HepG2 (cell line): ENCODE data around the gene AP1M2. TPM values are rescaled to one million over a fixed set of nuclear protein-coding genes. Genes with fewer than 3 reads are reported as not detected.
A peak's percentile ranks its signal among the peaks of the same experiment; 100 is the strongest.

Source experiments
- CEBPB ChIP-seq: IDR thresholded peaks from 2 replicates; pipeline ENCODE4 v1.6.1; 2011; ENCODE audit warnings: low read depth, low read length, improper control_type of control experiment, borderline replicate concordance
- FOXP4 ChIP-seq: sonication (generic); formaldehyde crosslinking; IDR thresholded peaks from 2 replicates; pipeline ENCODE4 v1.4.0; 2020; ENCODE audit warnings: missing genetic modification reagents
- KDM5B ChIP-seq: sonication (generic); formaldehyde crosslinking; IDR thresholded peaks from 2 replicates; pipeline ENCODE4 v1.4.0; 2020; ENCODE audit warnings: missing genetic modification reagents, mild to moderate bottlenecking, borderline replicate concordance
- MAFF ChIP-seq: IDR thresholded peaks from 2 replicates; pipeline ENCODE4 v1.6.1; 2011; ENCODE audit warnings: low read depth, low read length, improper control_type of control experiment
- MIER2 ChIP-seq: IDR thresholded peaks from 2 replicates; pipeline ENCODE4 v1.6.1; 2016; ENCODE audit warnings: missing biosample characterization, missing genetic modification reagents
- PBX3 ChIP-seq: sonication (generic); formaldehyde crosslinking; IDR thresholded peaks from 2 replicates; pipeline ENCODE4 v1.8.1; 2023; ENCODE audit warnings: missing genetic modification reagents, inconsistent platforms, borderline replicate concordance
- PHF8 ChIP-seq: sonication (generic); formaldehyde crosslinking; IDR thresholded peaks from 2 replicates; pipeline ENCODE4 v1.5.0; 2020; ENCODE audit warnings: missing genetic modification reagents
- POLR2AphosphoS5 ChIP-seq: IDR thresholded peaks from 2 replicates; pipeline ENCODE4 v1.6.1; 2012; ENCODE audit warnings: low read depth, low read length
- SAP130 ChIP-seq: IDR thresholded peaks from 2 replicates; pipeline ENCODE4 v1.6.1; 2016; ENCODE audit warnings: low read depth
- SNAPC5 ChIP-seq: sonication (generic); formaldehyde crosslinking; IDR thresholded peaks from 2 replicates; pipeline ENCODE4 v1.8.1; 2023; ENCODE audit warnings: mild to moderate bottlenecking, missing genetic modification reagents, borderline replicate concordance
- XRCC5 ChIP-seq: fragments of 200-400 bp; formaldehyde crosslinking; optimal IDR thresholded peaks from 2 replicates; pipeline ENCODE3; 2017; ENCODE audit warnings: mild to moderate bottlenecking, low read length
- ZBTB20 ChIP-seq: sonication (generic); formaldehyde crosslinking; IDR thresholded peaks from 2 replicates; pipeline ENCODE4 v1.8.1; 2023; ENCODE audit warnings: missing genetic modification reagents, low read depth, mild to moderate bottlenecking, borderline replicate concordance
- ZBTB34 ChIP-seq: sonication (generic); formaldehyde crosslinking; IDR thresholded peaks from 2 replicates; pipeline ENCODE4 v1.8.0; 2022; ENCODE audit warnings: mild to moderate bottlenecking, missing genetic modification reagents
- ZBTB7A ChIP-seq: sonication (generic); formaldehyde crosslinking; IDR thresholded peaks from 2 replicates; pipeline ENCODE4 v1.8.0; 2022; ENCODE audit warnings: mild to moderate bottlenecking, missing genetic modification reagents
- ZKSCAN8 ChIP-seq: IDR thresholded peaks from 2 replicates; pipeline ENCODE4 v1.6.1; 2016; ENCODE audit warnings: borderline replicate concordance, missing genetic modification reagents, missing compliant biosample characterization
- ZNF101 ChIP-seq: sonication (generic); formaldehyde crosslinking; IDR thresholded peaks from 2 replicates; pipeline ENCODE4 v1.4.0; 2020; ENCODE audit warnings: mild to moderate bottlenecking, low read depth, missing genetic modification reagents, borderline replicate concordance
- ZNF17 ChIP-seq: sonication (generic); formaldehyde crosslinking; IDR thresholded peaks from 2 replicates; pipeline ENCODE4 v1.5.0; 2020; ENCODE audit warnings: mild to moderate bottlenecking, missing genetic modification reagents
- ZNF253 ChIP-seq: sonication (generic); formaldehyde crosslinking; IDR thresholded peaks from 2 replicates; pipeline ENCODE4 v1.8.0; 2022; ENCODE audit warnings: mild to moderate bottlenecking, missing genetic modification reagents, borderline replicate concordance
- ZNF639 ChIP-seq: conservative IDR thresholded peaks from 2 replicates; pipeline ENCODE4 v1.6.1; 2018; ENCODE audit warnings: missing genetic modification reagents
- ZNF773 ChIP-seq: sonication (generic); formaldehyde crosslinking; IDR thresholded peaks from 2 replicates; pipeline ENCODE4 v1.4.0; 2020; ENCODE audit warnings: missing genetic modification reagents, borderline replicate concordance
- polyA plus RNA-seq, 8 experiments: library from polyadenylated mRNA; depleted of rRNA in 3 of 8; stranded (reverse) in 7 of 8; unstranded in 1 of 8; fragments of >200 nt; fragmentation: Illumina TruSeq in 4 of 8; extraction: Trizol in 4 of 8; gene quantifications; 2 replicates each; pipeline versions ENCODE4 v1.2.1 to v1.2.3, GENCODE V29; 2011 to 2016; ENCODE audit warnings: low read depth in 4 of 8, missing spikeins in 1 of 8, mixed read lengths in 1 of 8; ENCODE audit not compliant: insufficient read depth in 1 of 8
- total RNA-seq, 5 experiments: library from RNA; depleted of rRNA; stranded (reverse); fragments of >200 nt; fragmentation: Illumina TruSeq; extraction: Trizol; gene quantifications; 2 replicates each; pipeline ENCODE4 v1.2.3, GENCODE V29; 2016; ENCODE audit warnings: low read depth in 1 of 5

The AP1M2 gene
- total and polyA plus RNA-seq, 2 of the 13 experiments (the other 11 are each of a cell fraction or from before 2014, with no cell fraction given), result 6.3 to 76.8 TPM

- peak; percentile 97 for TF ChIP-seq ZNF639 (CRISPR knock-in tag)
- peak; percentile 88 for TF ChIP-seq PHF8 (CRISPR knock-in tag)
- TF ChIP-seq ZNF253 (CRISPR knock-in tag), result 0 out of 2 replicates have a peak, but pooled peaks have one; percentile 48
- no peak for TF ChIP-seq ZBTB34 (CRISPR knock-in tag)
- peak; percentile 76; the same call in 1 of the 2 replicates for TF ChIP-seq ZKSCAN8 (CRISPR knock-in tag)
- no peak for TF ChIP-seq ZNF17 (CRISPR knock-in tag)
- peak; percentile 65; the same call in 1 of the 2 replicates for TF ChIP-seq PBX3 (CRISPR knock-in tag)
- peak; percentile 32; the same call in 1 of the 2 replicates for TF ChIP-seq ZBTB7A
- TF ChIP-seq SNAPC5, result no peak
- TF ChIP-seq ZNF101 (CRISPR knock-in tag), result no peak
- TF ChIP-seq FOXP4 (CRISPR knock-in tag), result peak; percentile 33; the same call in 1 of the 2 replicates
- TF ChIP-seq CEBPB, result no peak
- TF ChIP-seq ZBTB20, result no peak
- peak; percentile 95; the same call in 1 of the 2 replicates for TF ChIP-seq ZNF773 (CRISPR knock-in tag)
- peak; percentile 84 for TF ChIP-seq POLR2AphosphoS5
- TF ChIP-seq MAFF, result no peak
- peak; percentile 95 for TF ChIP-seq SAP130 (CRISPR knock-in tag)
- TF ChIP-seq MIER2 (CRISPR knock-in tag), result peak; percentile 66
- TF ChIP-seq XRCC5, result peak; percentile 56
- TF ChIP-seq KDM5B, result peak; percentile 97; the same call in 1 of the 2 replicates
Observed at GRCh38 chr19:10565567-10566407, 21.3 kb downstream of the AP1M2 start, which contains the start of gene KRI1 (continued).
